ENCODE results near the gene NEK11.

GRCh38 chr3:131053043-131053859, 26.6 kb downstream of the NEK11 start:
- TF ChIP-seq EZH2 (IDR thresholded peaks at IDR 0.05; ENCODE audit: low read depth), result no peak
- peak; percentile 61 for TF ChIP-seq CTCF (conservative IDR thresholded peaks at IDR 0.05)

Measured in PC-9 (cell line).